DMS153 (cell line): ENCODE measurements around the gene CROCC2.

Source experiments
- DNase-seq: peaks from one replicate; lab custom pipeline; 2025; lab: John Stamatoyannopoulos, UW

CROCC2 gene

GRCh38 chr2:240933966-240934700 lies 28.0 kb downstream of the CROCC2 start:
- DNase-seq = no peak

GRCh38 chr2:240934701-240935102 lies 28.6 kb downstream of the CROCC2 start:
- DNase-seq = no peak

GRCh38 chr2:240935103-240935876 lies 29.2 kb downstream of the CROCC2 start:
- DNase-seq = no peak

- DNase-seq = no peak
Measured at GRCh38 chr2:240936106-240936505, 30.0 kb downstream of the CROCC2 start.

GRCh38 chr2:240946046-240946445 lies 39.9 kb downstream of the CROCC2 start:
- DNase-seq = no peak

- no peak for DNase-seq
Measured at GRCh38 chr2:240946654-240947053, 40.5 kb downstream of the CROCC2 start.

- no peak for DNase-seq
Measured at GRCh38 chr2:240947176-240947575, 41.0 kb downstream of the CROCC2 start.

GRCh38 chr2:240947607-240948006 lies 41.5 kb downstream of the CROCC2 start:
- DNase-seq = no peak

GRCh38 chr2:240948086-240948485 lies 42.0 kb downstream of the CROCC2 start:
- DNase-seq = no peak

GRCh38 chr2:240948905-240949790 lies 43.0 kb downstream of the CROCC2 start:
- DNase-seq = no peak

- no peak for DNase-seq
Measured at GRCh38 chr2:240949791-240950705, 43.9 kb downstream of the CROCC2 start.

GRCh38 chr2:240951045-240951594 lies 45.0 kb downstream of the CROCC2 start:
- DNase-seq = no peak

GRCh38 chr2:240952496-240953246 lies 46.5 kb downstream of the CROCC2 start:
- DNase-seq = no peak

- DNase-seq = no peak
Measured at GRCh38 chr2:240953426-240954410, 47.6 kb downstream of the CROCC2 start.

GRCh38 chr2:240954436-240955305 lies 48.5 kb downstream of the CROCC2 start:
- no peak for DNase-seq

- DNase-seq = no peak
Measured at GRCh38 chr2:240955306-240956170, 49.4 kb downstream of the CROCC2 start.
